KMS-11 (cell line): ENCODE data around the gene JAKMIP1.

Experiments
- H2AFZ ChIP-seq: fragments of 200-600 bp; sonication (generic); 2 replicates; pipeline ENCODE4 v1.6.1; 2016; ENCODE audit warnings: antibody characterized with exemption, mixed run types, low read depth
- H3K27ac ChIP-seq: fragments of 200-600 bp; sonication (generic); 2 replicates; pipeline ENCODE4 v1.6.1; 2016; ENCODE audit warnings: mild to moderate bottlenecking, mixed run types
- H3K27me3 ChIP-seq: fragments of 200-600 bp; sonication (generic); 2 replicates; pipeline ENCODE4 v1.6.1; 2017; ENCODE audit warnings: mild to moderate bottlenecking, low read depth, mixed run types, moderate library complexity; ENCODE audit not compliant: insufficient read depth
- H3K36me3 ChIP-seq: fragments of 200-600 bp; sonication (generic); 2 replicates; pipeline ENCODE4 v1.6.1; 2017; ENCODE audit warnings: mild to moderate bottlenecking, mixed run types; ENCODE audit not compliant: insufficient read depth
- H3K4me1 ChIP-seq: fragments of 200-600 bp; sonication (generic); 2 replicates; pipeline ENCODE4 v1.6.1; 2016; ENCODE audit warnings: mild to moderate bottlenecking, low read depth, mixed run types; ENCODE audit not compliant: poor library complexity, severe bottlenecking
- H3K4me2 ChIP-seq: fragments of 200-600 bp; sonication (generic); 2 replicates; pipeline ENCODE4 v1.7.0; 2016; ENCODE audit warnings: mild to moderate bottlenecking, mixed run types
- H3K4me3 ChIP-seq: fragments of 200-600 bp; sonication (generic); IDR thresholded peaks from 2 replicates; pipeline ENCODE4 v1.6.1; 2017; ENCODE audit warnings: low read depth, low read length, mixed read lengths; ENCODE audit not compliant: insufficient read depth
- H3K79me2 ChIP-seq: fragments of 200-600 bp; sonication (generic); 2 replicates; pipeline ENCODE4 v1.6.1; 2016; ENCODE audit warnings: low read depth, mixed run types; ENCODE audit not compliant: insufficient read depth
- H3K9ac ChIP-seq: fragments of 200-600 bp; sonication (generic); 2 replicates; pipeline ENCODE4 v1.6.1; 2016; ENCODE audit warnings: mild to moderate bottlenecking, mixed run types
- H4K20me1 ChIP-seq: fragments of 200-600 bp; sonication (generic); 2 replicates; pipeline ENCODE4 v1.6.1; 2016; ENCODE audit warnings: mild to moderate bottlenecking, mixed run types; ENCODE audit not compliant: insufficient read depth
- CTCF ChIP-seq: fragments of 200-600 bp; sonication (generic); conservative IDR thresholded peaks from 2 replicates; pipeline ENCODE4 v1.6.1; 2017; ENCODE audit warnings: low read depth, mild to moderate bottlenecking, antibody characterized with exemption, low read length, moderate library complexity, mixed read lengths

Gene JAKMIP1

GRCh38 chr4:6059375-6059805 is 141.0 kb downstream of the JAKMIP1 start:
- H3K27me3 ChIP-seq = no peaks in the 10 kb centered on the region
- no peak overlapping the region for H3K9ac ChIP-seq
- H3K36me3 ChIP-seq = no peaks in the 10 kb centered on the region
- no peaks in the 10 kb centered on the region for H4K20me1 ChIP-seq
- H3K4me1 ChIP-seq = no peaks in the 10 kb centered on the region
- no peak for TF ChIP-seq CTCF
- H3K79me2 ChIP-seq = no peaks in the 10 kb centered on the region
- H2AFZ ChIP-seq = no peak overlapping the region
- H3K27ac ChIP-seq = no peak overlapping the region
- H3K4me2 ChIP-seq = no peak overlapping the region
- no peak overlapping the region for H3K4me3 ChIP-seq

GRCh38 chr4:6058531-6059374 is 141.6 kb downstream of the JAKMIP1 start:
- H3K79me2 ChIP-seq = no peaks in the 10 kb centered on the region
- no peak overlapping the region for H3K4me2 ChIP-seq
- no peaks in the 10 kb centered on the region for H4K20me1 ChIP-seq
- H3K27ac ChIP-seq = no peak overlapping the region
- no peaks in the 10 kb centered on the region for H3K36me3 ChIP-seq
- H3K27me3 ChIP-seq = no peaks in the 10 kb centered on the region
- H3K4me1 ChIP-seq = no peaks in the 10 kb centered on the region
- H3K4me3 ChIP-seq = no peak overlapping the region
- no peak overlapping the region for H3K9ac ChIP-seq
- TF ChIP-seq CTCF = no peak
- H2AFZ ChIP-seq = no peak overlapping the region

- H3K4me2 ChIP-seq = no peak overlapping the region
- H3K4me1 ChIP-seq = no peaks in the 10 kb centered on the region
- H3K79me2 ChIP-seq = no peaks in the 10 kb centered on the region
- H3K27me3 ChIP-seq = no peaks in the 10 kb centered on the region
- no peaks in the 10 kb centered on the region for H3K36me3 ChIP-seq
- H4K20me1 ChIP-seq = no peaks in the 10 kb centered on the region
- no peak overlapping the region for H2AFZ ChIP-seq
- no peak overlapping the region for H3K4me3 ChIP-seq
- TF ChIP-seq CTCF = no peak
- no peak overlapping the region for H3K9ac ChIP-seq
- no peak overlapping the region for H3K27ac ChIP-seq
Measured at GRCh38 chr4:6056976-6057766, 143.2 kb downstream of the JAKMIP1 start.

GRCh38 chr4:6055436-6055835 is 144.9 kb downstream of the JAKMIP1 start:
- no peak overlapping the region for H2AFZ ChIP-seq
- H3K4me1 ChIP-seq = no peaks in the 10 kb centered on the region
- H3K36me3 ChIP-seq = no peaks in the 10 kb centered on the region
- H3K79me2 ChIP-seq = no peaks in the 10 kb centered on the region
- no peaks in the 10 kb centered on the region for H4K20me1 ChIP-seq
- H3K27me3 ChIP-seq = no peaks in the 10 kb centered on the region
- H3K4me3 ChIP-seq = no peak overlapping the region
- no peak overlapping the region for H3K4me2 ChIP-seq
- no peak overlapping the region for H3K9ac ChIP-seq
- no peak for TF ChIP-seq CTCF
- H3K27ac ChIP-seq = no peak overlapping the region
